SU-DHL-6 (cell line): ENCODE data around the gene NEBL.

ENCODE experiments used
- CTCF ChIP-seq: fragments of 200-600 bp; sonication (generic); IDR thresholded peaks from one replicate; pipeline ENCODE4 v1.5.1; 2017; ENCODE audit warnings: antibody characterized with exemption, mild to moderate bottlenecking, low read length, moderate library complexity; ENCODE audit not compliant: insufficient read depth, poor library complexity, severe bottlenecking
- EZH2phosphoT487 ChIP-seq: fragments of 200-600 bp; sonication (generic), shearing (Covaris generic); conservative IDR thresholded peaks from 2 replicates; pipeline ENCODE4 v1.6.1; 2018; ENCODE audit warnings: mild to moderate bottlenecking, antibody characterized with exemption, low read length, moderate library complexity, mixed read lengths

DNA sequence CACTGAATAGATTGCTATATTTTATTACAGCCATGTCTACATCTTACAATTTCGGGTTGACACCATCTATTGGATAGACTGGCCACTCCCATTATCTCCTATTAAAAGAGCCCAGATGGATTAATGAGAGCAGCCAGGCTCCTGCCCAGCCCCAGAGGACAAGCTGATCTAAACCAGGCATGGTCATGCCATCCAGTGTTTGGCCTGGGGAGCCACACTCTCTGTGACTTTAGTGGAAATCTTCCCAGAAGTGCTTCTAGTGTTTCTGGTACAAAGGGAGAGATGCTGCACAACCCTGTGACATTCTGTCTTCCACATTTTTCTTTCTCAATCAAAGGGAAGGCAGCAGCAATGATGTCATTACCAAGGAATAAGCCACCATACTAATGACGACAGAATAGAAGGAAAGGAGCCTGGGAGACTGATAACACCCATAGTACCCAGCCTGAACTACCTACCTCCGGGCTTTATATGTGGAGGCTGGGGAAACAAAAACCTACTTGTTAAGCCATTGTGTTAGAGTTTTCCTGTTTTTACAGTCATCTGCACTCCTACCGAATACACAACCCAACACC lies 5.0 kb downstream of the NEBL start:
- TF ChIP-seq CTCF = no peak
- TF ChIP-seq EZH2phosphoT487 = no peak
